Erythroblast (primary cell): ENCODE results near the gene BSG.
"Not testable (repeated sequence)": the region's sequence is repeated elsewhere in the genome, so short reads cannot be mapped to it uniquely, and the experiment has no call there.

Experiments
- DNase-seq, 2 experiments: peaks; one replicate each; lab custom pipeline; 2025; lab: John Stamatoyannopoulos, UW
- GATA1 ChIP-seq: IDR thresholded peaks from 2 replicates; pipeline ENCODE4 v1.6.1; 2011; ENCODE audit warnings: low read depth, mild to moderate bottlenecking, control low read depth, low read length, moderate library complexity
- POLR2A ChIP-seq: IDR thresholded peaks from 2 replicates; pipeline ENCODE4 v1.6.1; 2011; ENCODE audit warnings: mild to moderate bottlenecking, low read length

BSG gene

GRCh38 chr19:616747-617526 is 44.5 kb downstream of the BSG start:
- TF ChIP-seq GATA1 (no peak), POLR2A (no peak)

GRCh38 chr19:617551-618246 is 45.3 kb downstream of the BSG start:
- TF ChIP-seq GATA1 = no peak
- TF ChIP-seq POLR2A = no peak
- no peak for DNase-seq

More at GRCh38 chr19:616747-617526, 44.5 kb downstream of the BSG start:
- DNase-seq = no peak

- TF ChIP-seq GATA1 (no peak), POLR2A (no peak)
- no peak for DNase-seq
Observed at GRCh38 chr19:618247-618619, 45.8 kb downstream of the BSG start.

GRCh38 chr19:618674-619285 is 46.4 kb downstream of the BSG start:
- no peak for DNase-seq
- TF ChIP-seq GATA1 = no peak
- no peak for TF ChIP-seq POLR2A

GRCh38 chr19:619286-620002 is 47.0 kb downstream of the BSG start:
- TF ChIP-seq GATA1 = no peak
- no peak for TF ChIP-seq POLR2A
- DNase-seq = no peak

GRCh38 chr19:620166-620862 is 47.9 kb downstream of the BSG start:
- no peak for DNase-seq
- no peak for TF ChIP-seq POLR2A
- TF ChIP-seq GATA1 = no peak

GRCh38 chr19:621191-621590 is 48.8 kb downstream of the BSG start:
- not testable (repeated sequence) for DNase-seq

- TF ChIP-seq POLR2A = no peak
- no peak for TF ChIP-seq GATA1
- no peak for DNase-seq
Observed at GRCh38 chr19:621819-622218, 49.4 kb downstream of the BSG start.

- TF ChIP-seq GATA1 (no peak), POLR2A (no peak)
- DNase-seq = no peak
Observed at GRCh38 chr19:622666-623065, 50.3 kb downstream of the BSG start.

GRCh38 chr19:623175-623916 is 51.0 kb downstream of the BSG start:
- TF ChIP-seq POLR2A = no peak
- no peak for TF ChIP-seq GATA1
- DNase-seq = no peak

- TF ChIP-seq POLR2A (no peak), GATA1 (no peak)
- DNase-seq = no peak
Observed at GRCh38 chr19:623974-624373, 51.6 kb downstream of the BSG start.

- DNase-seq = no peak
- TF ChIP-seq GATA1 = no peak
- TF ChIP-seq POLR2A = no peak
Observed at GRCh38 chr19:624433-625109, 52.2 kb downstream of the BSG start.

GRCh38 chr19:625257-625656 is 52.9 kb downstream of the BSG start:
- no peak for TF ChIP-seq POLR2A
- no peak for TF ChIP-seq GATA1
- no peak for DNase-seq

- DNase-seq = not testable (repeated sequence)
Observed at GRCh38 chr19:626566-626965, 54.2 kb downstream of the BSG start.
